HUES6 (cell line): ENCODE measurements around the gene PLTP.

ENCODE experiments used
- H3K27ac ChIP-seq: 2 replicates; pipeline ENCODE4 v1.7.0; 2013; ENCODE audit warnings: low read depth, mild to moderate bottlenecking, low read length, inconsistent platforms
- H3K27me3 ChIP-seq: 2 replicates; pipeline ENCODE4 v1.6.1; 2013; ENCODE audit warnings: low read length; ENCODE audit not compliant: control insufficient read depth, insufficient read depth
- H3K36me3 ChIP-seq: 2 replicates; pipeline ENCODE4 v1.6.1; 2013; ENCODE audit warnings: low read length; ENCODE audit not compliant: control insufficient read depth, insufficient read depth
- H3K4me1 ChIP-seq: 2 replicates; pipeline ENCODE4 v1.6.1; 2013; ENCODE audit warnings: low read length; ENCODE audit not compliant: control insufficient read depth, insufficient read depth
- H3K4me3 ChIP-seq: 2 replicates; pipeline ENCODE4 v1.5.1; 2013; ENCODE audit warnings: low read depth, low read length
- H3K9ac ChIP-seq: one replicate; pipeline ENCODE4 v1.6.1; 2013; ENCODE audit warnings: mild to moderate bottlenecking, low read length
- H3K9me3 ChIP-seq: 2 replicates; pipeline ENCODE4 v1.6.1; 2013; ENCODE audit warnings: low read depth, low read length; ENCODE audit not compliant: control insufficient read depth, insufficient read depth

The PLTP gene

DNA sequence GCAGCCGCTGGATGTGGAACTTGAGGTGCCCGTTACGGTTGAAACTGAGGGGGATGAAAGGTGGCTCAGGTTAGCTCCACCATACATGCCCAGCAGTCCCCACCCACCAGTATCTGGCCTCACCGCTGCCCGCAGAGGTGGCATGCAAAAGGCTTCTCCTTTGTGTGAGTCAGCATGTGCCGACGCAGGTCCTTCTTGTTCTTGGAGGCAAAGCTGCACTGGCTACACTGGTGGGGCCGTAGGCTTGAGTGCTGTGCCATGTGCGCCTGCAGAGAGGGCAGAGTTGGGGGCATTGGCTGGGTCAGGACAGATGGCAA, 38.3 kb upstream of the PLTP start:
- no peaks in the 10 kb centered on the region for H3K9me3 ChIP-seq
- no peaks in the 10 kb centered on the region for H3K4me1 ChIP-seq
- H3K9ac ChIP-seq = no peak overlapping the region
- no peaks in the 10 kb centered on the region for H3K27me3 ChIP-seq
- no peak overlapping the region for H3K27ac ChIP-seq
- no peak overlapping the region for H3K4me3 ChIP-seq
- H3K36me3 ChIP-seq = peaks cover 84% of the 10 kb centered on the region

DNA sequence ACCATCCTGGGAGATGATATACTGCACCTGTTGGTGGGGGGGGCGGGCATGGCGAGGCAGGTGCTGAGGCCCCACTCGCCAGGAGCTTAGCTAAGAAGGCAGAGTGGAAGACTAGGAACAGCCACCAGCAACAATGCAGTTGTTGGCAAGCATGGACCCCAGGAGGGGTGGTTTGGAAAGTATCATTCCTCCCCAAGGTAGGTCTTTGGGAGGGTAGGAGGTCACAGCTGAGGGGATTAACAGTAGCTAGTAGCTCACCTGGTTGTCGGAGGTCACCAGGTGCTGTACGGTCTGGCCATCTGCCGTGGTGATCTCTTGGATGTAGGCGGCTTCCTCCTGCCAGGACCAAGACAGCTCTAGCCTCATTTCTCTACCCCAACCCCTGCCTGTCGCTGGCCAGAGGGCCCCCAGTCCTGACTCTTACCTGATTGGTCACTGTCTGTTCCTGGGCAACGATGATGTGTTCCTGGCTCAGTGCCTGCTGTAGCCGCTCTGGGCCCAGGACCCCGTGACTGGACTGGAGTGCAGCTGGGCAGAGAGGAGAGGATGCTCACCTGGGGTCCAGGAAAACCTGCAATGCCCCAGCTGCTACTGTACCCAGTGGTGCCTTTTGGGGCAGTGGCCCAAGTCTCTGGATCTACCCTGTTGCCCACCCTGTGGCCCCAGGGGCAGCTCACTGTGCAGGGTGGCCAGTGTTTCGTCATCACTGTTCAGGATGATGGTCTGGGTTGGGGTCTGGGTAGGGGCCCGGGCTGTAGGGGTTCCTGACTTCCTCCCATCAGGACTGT, 37.8 kb upstream of the PLTP start:
- H3K9me3 ChIP-seq = no peaks in the 10 kb centered on the region
- no peak overlapping the region for H3K9ac ChIP-seq
- no peak overlapping the region for H3K4me3 ChIP-seq
- H3K36me3 ChIP-seq = peaks cover 90% of the 10 kb centered on the region
- no peak overlapping the region for H3K27ac ChIP-seq
- H3K4me1 ChIP-seq = no peaks in the 10 kb centered on the region
- no peaks in the 10 kb centered on the region for H3K27me3 ChIP-seq

DNA sequence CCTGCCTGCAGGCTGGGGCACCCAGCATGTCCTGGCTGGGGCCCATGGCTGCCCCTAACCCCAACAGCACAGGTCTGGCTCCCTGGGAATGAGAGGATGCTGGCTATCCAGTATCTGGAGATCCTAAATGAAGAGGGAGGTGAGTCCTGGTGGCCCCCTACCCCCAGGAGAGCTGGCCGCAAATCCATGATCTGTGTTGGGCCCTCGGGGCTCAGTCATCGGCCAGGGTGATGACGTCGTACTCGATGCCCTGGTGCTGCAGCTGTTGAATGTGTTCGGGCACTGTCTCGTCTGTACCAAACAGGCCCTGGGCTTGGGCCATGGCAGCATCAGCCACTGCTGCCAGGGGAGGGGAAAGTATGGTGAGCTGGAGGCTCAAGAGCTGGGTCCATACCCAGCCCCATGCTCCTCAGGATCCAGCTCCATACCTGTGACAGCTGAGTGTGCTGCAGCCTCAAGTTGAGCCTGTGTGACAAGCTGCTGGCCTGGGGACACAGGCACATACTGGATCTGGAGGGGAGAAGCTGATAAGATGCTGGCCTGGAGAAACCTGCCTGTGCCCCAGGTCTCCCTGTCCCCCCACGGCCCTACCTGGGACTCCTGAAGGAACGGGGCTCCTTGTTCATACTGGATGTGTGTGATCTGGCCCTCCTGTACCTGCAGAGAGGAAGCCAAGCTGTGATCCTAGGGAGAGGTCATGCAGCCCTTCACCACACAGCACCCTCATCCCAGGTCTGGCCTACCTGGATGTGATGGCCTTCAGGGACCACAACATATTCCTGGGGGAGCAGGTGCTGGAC, 37.0 kb upstream of the PLTP start:
- Histone ChIP-seq H3K27me3 (no peaks in the 10 kb centered on the region), H3K4me3 (no peak overlapping the region), H3K27ac (no peak overlapping the region), H3K9me3 (no peaks in the 10 kb centered on the region), H3K4me1 (no peaks in the 10 kb centered on the region), H3K9ac (no peak overlapping the region), H3K36me3 (peaks cover 98% of the 10 kb centered on the region)

DNA sequence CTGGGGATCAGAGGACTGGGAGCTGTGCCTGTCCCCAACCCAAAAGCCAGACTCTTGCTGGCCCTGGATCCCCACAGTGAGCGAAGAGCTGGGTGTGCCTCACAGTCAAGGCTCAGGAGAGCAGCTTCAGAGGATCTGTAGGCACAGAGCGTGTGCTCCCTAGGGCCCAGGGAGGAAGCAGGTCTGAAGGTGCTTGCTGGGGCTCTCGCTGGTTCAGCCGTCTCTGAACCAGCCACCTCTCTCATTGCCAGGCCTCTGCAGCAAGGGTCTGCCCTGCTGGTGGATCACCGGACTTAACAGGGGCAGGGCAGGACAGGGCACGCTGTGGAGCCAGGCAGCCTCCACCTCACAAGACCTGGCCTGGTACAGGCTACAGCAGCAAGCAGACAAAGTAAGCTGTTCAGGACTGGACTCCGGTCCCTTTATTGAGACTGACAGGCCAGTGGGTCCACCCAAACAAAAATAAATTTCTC, 36.3 kb upstream of the PLTP start:
- peaks cover 98% of the 10 kb centered on the region for H3K36me3 ChIP-seq
- no peak overlapping the region for H3K27ac ChIP-seq

DNA sequence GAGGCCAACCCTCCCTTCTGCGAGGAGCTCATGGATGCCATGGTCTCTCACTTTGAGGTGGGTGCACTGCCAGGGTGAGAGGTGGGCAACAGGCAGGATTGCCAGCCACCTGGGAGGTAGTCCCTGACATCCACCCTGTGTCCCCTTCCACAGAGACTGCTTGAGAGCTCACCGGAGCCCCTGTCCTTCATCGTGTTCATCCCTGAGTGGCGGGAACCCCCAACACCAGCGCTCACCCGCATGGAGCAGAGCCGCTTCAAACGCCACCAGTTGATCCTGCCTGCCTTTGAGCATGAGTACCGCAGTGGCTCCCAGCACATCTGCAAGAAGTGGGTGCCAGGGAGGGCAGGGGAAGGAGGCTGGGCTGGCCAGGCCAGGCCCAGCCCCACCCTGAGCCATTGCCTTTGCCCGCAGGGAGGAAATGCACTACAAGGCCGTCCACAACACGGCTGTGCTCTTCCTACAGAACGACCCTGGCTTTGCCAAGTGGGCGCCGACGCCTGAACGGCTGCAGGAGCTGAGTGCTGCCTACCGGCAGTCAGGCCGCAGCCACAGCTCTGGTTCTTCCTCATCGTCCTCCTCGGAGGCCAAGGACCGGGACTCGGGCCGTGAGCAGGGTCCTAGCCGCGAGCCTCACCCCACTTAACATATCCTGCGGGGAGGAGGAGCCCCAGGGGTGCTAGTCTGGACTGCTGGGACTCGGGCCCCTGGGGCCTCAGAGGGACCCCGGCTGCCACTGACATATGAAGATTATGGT, 35.3 kb upstream of the PLTP start:
- no peak overlapping the region for H3K4me3 ChIP-seq

More for the DNA sequence above, 36.3 kb upstream of the PLTP start:
- no peak overlapping the region for H3K9ac ChIP-seq
- no peaks in the 10 kb centered on the region for H3K9me3 ChIP-seq
- H3K4me3 ChIP-seq = no peak overlapping the region
- no peaks in the 10 kb centered on the region for H3K27me3 ChIP-seq
- H3K4me1 ChIP-seq = no peaks in the 10 kb centered on the region

DNA sequence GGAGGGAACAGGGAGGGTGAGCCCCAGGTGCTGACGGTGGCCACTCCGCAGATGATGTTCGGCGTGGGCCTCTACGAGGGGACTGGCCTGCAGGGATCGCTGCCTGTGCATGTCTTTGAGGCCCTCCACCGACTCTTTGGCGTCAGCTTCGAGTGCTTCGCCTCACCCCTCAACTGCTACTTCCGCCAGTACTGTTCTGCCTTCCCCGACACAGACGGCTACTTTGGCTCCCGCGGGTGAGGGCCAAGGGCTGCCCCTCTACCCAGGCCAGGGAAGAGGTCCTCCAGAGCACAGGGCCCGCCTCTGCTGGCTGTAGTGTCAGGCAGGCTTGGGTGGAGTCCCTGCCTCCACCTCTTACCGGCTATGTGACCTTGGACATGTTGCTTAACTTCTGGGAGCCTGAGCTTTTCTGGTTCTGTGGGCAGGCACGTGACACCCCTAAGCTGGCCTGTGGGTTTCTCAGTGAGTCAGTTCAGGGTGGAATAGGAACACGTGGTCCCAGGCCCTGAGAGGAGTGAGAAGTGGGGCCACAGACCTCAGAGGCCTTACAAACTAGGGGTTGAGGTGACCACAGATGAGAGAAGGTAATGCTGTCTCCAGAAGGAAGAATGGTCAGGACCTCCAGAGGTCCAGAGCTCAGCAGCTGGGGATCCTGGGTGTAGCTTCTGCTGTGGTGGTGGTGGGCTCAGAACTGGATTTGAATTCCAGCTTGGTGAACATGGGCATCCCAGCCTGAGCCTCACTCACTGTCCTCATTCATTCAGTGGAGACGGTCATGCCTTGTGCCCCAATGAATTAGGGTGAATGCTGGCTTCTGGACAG, 34.4 kb upstream of the PLTP start:
- Histone ChIP-seq H3K27ac (no peak overlapping the region), H3K9ac (no peak overlapping the region), H3K36me3 (peaks cover 89% of the 10 kb centered on the region), H3K4me3 (no peak overlapping the region), H3K27me3 (no peaks in the 10 kb centered on the region), H3K4me1 (no peaks in the 10 kb centered on the region), H3K9me3 (no peaks in the 10 kb centered on the region)

More for the DNA sequence above, 35.3 kb upstream of the PLTP start:
- Histone ChIP-seq H3K36me3 (peaks cover 95% of the 10 kb centered on the region), H3K27ac (no peak overlapping the region), H3K27me3 (no peaks in the 10 kb centered on the region), H3K9me3 (no peaks in the 10 kb centered on the region), H3K4me1 (no peaks in the 10 kb centered on the region), H3K9ac (no peak overlapping the region)

DNA sequence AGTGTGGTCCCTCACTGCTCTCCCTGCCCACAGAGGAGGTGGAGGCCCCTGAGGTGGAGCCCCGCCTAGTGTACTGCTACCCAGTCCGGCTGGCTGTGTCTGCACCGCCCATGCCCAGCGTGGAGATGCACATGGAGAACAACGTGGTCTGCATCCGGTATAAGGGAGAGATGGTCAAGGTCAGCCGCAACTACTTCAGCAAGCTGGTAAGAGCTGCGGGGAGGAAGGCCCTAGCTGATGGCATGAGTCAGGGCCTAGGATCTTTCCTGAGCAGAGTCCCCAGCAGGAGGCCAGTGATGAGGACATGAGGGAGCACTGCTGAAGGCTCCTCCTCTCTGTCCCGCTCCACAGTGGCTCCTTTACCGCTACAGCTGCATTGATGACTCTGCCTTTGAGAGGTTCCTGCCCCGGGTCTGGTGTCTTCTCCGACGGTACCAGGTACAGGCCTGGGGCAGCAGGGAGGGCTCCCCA, 33.8 kb upstream of the PLTP start:
- H3K27me3 ChIP-seq = no peaks in the 10 kb centered on the region
- no peak overlapping the region for H3K27ac ChIP-seq
- H3K9ac ChIP-seq = no peak overlapping the region
- no peaks in the 10 kb centered on the region for H3K4me1 ChIP-seq
- H3K9me3 ChIP-seq = no peaks in the 10 kb centered on the region
- peaks cover 90% of the 10 kb centered on the region for H3K36me3 ChIP-seq
- H3K4me3 ChIP-seq = no peak overlapping the region

DNA sequence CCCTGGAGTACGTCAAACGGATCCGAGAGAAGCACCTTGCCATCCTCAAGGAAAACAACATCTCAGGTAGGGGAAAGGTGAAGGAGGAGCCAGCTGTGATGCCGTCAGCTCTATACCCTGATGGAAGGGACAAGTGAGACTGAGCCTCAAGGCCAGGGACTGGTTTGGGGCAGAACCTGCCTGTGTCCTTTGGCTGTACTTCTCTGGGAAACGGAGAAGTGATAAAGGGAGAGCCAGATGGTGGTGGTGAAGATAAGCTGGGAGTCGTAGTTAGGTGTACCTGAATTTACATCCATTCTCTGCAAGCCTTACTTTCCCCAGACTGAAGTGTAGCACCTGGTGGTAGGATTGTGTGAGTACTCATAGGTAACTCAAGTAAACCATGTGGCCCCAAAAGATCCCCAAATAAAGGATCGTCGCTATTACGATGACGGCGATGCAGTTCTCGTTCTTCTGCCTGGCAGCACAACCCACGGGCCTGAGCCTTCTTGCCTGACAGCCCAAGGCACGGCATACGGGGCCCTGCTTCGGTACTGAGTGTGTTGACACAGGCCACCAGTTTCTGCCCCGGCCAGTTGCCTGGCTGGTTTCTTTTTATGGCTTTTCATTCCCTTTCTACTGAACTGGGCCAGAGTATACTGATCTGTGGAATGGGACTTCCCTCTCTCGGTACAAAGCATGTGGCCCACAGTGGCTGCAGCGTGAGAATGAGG, 33.2 kb upstream of the PLTP start:
- no peaks in the 10 kb centered on the region for H3K9me3 ChIP-seq
- no peak overlapping the region for H3K9ac ChIP-seq
- no peaks in the 10 kb centered on the region for H3K4me1 ChIP-seq
- no peak overlapping the region for H3K27ac ChIP-seq
- H3K27me3 ChIP-seq = no peaks in the 10 kb centered on the region
- H3K4me3 ChIP-seq = no peak overlapping the region
- peaks cover 90% of the 10 kb centered on the region for H3K36me3 ChIP-seq

DNA sequence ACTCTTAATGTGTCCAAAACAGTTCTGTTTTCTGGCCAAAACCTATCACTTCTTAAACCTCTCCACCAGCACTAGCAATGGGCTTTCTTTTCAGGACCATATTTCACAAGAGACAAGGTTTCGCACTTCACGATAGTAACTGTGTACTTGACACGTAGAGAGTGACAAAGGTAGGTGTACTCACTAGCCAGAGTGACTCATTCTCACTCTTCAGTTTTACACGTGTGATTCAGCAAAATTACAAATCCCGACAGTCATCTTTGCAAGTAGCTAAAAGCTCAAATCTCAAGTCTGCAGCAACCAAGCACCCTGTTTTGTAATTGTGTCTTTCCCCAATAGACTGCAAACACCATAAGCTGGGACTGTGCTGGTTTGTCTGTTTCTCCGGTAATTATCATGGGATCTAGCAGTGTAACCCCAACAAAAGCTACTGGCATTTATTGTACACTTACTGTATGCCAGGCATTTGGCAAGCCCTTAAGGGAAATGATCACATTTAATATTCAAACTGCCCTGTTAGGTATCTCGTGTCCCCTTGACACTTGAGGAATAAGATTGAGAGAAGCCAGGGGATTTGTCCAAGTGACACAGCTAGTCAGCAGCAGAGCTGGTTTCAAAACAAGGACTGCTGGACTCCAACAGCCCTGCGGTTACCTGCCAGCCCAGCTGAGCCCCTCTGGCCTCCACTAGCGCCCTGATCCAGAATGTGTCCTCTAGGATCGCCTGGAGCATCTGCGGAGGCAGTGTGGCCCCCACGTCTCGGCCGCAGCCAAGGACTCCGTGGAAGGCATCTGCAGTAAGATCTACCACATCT, 32.4 kb upstream of the PLTP start:
- H3K4me3 ChIP-seq = no peak overlapping the region
- H3K9ac ChIP-seq = no peak overlapping the region
- H3K4me1 ChIP-seq = no peaks in the 10 kb centered on the region
- no peaks in the 10 kb centered on the region for H3K27me3 ChIP-seq
- H3K36me3 ChIP-seq = peaks cover 90% of the 10 kb centered on the region
- no peaks in the 10 kb centered on the region for H3K9me3 ChIP-seq
- no peak overlapping the region for H3K27ac ChIP-seq
